HG03432 (cell line): ENCODE data around the gene EPHB1.

Experiments used
- ATAC-seq: cut with Tn5 transposase; IDR thresholded peaks from one replicate; pipeline ENCODE4 v1.9.1; 2021; ENCODE audit warnings: mild to moderate bottlenecking, moderate library complexity; ENCODE audit not compliant: unreplicated experiment

Gene EPHB1

GRCh38 chr3:134794950-134795745 is at the start of gene EPHB1:
TSS of gene EPHB1 (plus strand) at chr3:134795260.
- peak; percentile 82 for ATAC-seq

DNA sequence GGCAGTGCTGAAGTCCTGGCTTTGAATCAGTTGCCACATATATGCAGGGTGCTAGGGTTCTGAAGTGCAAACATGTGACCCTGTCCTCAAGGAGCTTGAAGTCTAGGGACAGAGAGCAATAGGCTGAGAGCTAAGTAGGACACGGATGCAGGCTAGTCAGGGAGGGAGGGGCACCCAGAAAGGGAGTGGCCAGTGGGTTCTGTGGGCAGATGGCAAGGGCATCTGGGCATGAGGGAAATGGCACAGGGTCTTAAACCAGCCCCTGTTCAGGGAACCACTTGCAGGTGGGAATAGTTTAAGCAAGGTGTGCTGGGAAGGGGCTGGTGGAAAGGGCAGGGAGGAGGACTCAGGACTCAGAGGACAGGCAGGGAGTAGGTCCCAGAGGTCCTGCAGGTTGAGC is 46.4 kb upstream of the EPHB1 start:
- no peak for ATAC-seq

DNA sequence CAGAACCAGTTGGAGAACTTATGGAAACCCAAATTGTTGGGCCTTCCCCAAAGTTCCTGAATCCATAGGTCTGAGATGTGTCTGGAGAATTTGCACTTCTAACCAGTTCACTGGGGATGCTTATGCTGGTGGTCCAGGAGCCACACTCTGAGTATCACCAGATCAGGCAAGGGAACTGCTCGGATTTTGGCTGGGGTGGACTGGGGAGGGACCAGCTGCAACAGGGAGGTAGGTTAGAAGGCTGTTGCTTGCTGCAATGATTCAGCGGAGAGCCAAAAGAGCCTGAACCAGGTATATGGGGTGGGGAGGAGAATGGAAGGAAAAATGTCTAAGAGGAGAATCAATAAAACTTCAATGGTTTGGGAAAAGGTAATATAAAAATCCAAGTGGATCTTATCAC is 45.9 kb upstream of the EPHB1 start:
- ATAC-seq = no peak

DNA sequence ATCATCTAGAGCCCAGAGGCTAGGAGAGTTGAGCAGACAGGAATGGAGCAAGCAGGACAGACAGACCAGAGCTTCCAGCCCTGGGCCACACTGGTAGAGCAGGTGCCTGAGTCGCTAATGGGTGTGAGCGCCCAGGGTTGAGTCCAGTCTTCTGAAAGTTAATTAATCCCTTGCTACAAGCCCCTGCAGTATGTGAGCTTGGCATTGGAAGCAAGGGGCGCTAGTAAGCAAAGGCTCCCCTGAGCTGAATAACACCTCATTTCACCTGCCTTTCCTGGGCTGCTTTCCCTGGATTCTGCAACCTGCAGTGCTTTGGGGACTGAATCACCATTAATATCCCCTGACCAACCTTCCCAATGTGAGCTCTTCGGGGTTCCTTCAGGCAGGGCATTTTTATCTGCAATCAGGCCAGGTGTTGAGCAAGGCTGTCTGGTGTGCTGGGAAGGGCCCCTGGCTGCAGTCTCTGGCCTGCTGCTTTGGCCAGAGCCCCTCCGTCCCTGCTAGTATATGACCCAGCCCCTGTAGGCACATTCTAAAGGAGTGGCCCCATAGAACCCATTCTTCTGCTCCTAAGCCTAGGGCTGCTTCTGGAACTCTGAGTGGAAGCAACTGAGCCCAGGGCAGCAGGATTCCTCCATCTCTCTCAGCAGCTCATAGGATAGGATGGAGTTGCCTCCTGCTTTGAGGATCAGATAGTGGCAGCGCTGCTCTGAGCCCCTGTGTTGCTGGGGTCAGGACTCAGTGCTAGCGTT is 45.1 kb upstream of the EPHB1 start:
- no peak for ATAC-seq

GRCh38 chr3:134751831-134752230 is 43.2 kb upstream of the EPHB1 start:
- no peak for ATAC-seq

DNA sequence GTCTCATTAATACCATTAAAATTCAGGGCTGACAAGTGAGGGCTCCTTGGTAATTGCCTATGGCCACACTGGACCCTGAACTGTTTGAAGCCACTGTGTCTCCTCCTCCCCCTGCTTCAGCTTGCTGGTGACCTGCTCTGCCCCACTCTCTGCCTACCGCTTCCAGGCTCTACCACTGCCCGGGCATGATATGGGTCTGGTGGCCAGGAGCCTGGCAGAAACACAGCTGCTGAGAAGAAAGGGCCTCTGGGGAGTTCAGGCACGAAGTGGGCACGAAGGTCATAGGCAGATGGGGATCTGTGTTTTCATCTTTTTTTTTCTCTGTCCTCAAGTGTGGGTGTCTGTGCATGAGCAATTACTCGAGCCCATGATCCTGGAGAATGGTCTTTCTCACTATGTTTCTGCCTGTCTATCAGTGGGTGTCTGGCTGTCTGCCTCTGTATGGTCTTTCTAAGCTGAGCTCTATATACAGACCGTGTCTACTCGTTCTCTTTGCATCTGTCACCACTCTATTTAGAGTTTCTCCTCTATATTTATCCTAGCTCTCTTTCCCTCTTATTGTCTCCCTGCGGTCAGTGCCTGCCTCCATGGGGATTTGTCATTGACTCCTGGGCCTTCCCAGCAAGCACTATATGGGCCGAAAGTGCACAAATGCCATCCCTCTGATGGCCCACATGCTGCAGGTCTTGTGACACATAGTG is 42.1 kb upstream of the EPHB1 start:
- ATAC-seq = no peak

DNA sequence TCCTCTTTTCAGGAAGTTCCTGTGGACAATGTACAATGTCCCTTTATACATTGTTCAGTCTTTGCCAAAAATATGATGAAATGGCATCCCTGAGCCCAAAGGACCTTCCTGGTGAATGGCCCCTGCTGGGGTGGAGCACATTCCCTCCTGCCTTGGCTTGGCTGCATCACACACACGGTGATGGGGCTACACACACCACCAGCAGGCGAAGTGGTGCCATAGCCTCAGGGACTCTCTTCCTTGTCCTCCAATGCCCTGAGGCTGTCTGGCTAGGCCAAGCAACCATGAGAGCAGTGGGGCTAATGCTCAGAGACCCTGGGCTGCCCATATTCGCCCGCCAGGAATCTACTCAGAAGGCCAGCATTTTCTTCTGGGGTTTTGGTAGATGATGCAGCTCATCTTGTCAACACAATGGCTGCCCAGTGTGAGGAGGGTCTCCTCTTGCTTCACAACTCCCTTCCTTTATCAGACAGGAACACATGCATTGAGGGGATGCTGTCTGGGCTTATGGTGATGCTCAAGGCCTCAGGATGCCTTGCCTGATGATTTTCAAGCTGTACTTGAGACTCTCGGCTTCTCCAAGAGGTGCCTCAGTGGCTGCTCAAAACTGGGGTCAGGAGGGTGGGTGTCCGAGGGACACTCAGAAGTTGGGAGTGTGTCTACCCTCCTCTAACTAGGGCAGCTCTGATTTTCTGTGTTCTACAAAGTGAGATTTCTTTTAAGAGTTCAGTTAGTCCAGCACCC is 40.9 kb upstream of the EPHB1 start:
- no peak for ATAC-seq

DNA sequence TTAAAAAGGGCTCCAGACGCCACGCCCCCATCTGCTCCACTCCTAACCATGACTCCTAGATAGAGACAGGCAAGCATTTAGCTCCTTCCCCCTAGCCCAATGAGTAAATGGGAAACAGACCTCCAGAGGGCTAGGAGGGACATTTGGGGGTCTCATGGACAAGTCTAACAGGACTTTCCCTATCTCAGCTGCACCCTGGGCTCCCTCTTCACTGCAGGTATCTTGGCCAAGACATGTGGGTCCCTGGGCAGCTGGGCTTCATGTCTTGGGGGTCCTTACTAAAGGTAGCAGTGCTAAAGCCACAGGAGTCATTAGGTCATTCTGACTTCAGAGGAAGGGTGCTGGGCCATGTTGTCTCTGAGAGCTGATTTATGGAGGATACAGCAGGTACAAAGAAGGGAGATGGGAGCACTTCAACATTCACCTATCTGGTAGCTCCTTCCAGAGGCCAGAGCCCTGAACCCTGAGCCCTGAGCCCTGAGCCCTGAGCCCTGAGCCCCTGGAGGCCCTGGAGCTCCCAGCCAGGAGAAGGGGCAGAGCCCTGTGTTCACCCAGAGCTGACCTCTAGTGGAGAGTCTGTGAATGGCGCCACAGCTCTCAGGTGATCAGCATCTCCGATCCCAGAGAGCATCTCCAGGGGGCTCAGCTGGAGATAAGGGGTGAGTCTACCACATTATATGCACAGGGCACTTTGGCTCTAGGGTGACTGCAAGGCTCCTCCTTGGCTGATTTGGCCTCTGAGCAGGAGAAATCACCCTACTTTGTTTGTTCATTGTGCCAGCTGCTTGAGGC is 40.1 kb upstream of the EPHB1 start:
- ATAC-seq = peak; percentile 72

DNA sequence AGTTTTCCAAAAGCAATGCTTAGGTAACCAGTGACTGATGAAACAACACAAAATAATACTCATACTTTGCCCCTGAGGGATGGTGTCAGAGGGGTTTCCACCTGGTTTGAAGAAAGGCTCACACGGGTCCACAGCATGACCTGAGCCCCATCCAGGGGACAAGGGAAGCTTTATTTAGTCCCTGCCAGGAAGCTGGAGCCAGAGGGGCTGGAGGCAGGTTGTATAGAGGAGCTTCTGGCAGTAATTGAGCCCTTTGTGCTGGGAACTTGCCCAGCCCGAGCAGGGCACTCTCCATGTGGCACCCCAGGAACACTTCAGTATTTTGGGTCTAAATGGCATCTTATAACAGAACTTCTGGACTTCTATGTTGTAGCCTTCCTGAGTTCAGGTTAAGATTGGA is 39.2 kb upstream of the EPHB1 start:
- no peak for ATAC-seq

- no peak for ATAC-seq
Measured at GRCh38 chr3:134757549-134758069, 37.5 kb upstream of the EPHB1 start.

DNA sequence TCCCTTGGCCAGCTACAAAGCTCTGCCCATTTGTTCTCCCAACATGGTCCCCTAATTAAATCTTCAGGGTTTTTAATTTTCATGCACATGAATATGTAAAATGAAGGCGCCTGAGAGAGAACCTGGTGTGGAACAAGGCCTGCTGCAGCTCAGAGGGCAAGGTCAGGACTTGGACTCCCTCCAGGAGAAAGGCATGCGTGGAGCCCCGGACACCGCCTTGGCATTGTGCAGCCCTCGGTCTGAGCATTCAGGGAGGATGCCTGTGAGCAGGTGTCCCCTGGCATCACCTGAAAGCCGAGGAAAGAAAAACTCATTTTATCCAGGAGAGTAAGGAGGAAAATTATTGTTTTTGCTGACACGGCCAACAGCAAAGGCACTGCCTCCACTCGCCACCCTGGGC is 33.8 kb upstream of the EPHB1 start:
- no peak for ATAC-seq

- no peak for ATAC-seq
Measured at GRCh38 chr3:134762016-134762415, 33.0 kb upstream of the EPHB1 start.

- no peak for ATAC-seq
Measured at GRCh38 chr3:134765468-134765867, 29.6 kb upstream of the EPHB1 start.

DNA sequence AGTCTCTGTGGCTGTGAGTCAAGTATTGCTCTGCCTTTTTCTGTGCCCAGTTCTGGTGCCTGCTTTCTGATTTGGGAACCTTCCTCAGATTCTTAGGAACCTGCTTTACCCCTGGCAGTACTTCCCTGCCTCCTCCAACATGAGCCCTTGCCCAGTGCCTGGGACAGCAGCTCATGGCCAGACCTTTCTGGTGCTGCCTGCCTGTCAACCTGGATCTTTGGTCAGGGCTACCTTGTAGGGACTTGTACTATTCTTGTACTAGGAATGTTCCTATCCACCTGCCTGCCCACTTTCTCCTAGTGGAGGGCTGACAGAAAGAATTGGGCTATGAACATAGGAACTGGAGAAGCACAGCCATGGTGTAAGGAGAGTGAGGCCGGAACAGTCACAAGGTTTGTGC is 28.8 kb upstream of the EPHB1 start:
- no peak for ATAC-seq

GRCh38 chr3:134768116-134768515 is 26.9 kb upstream of the EPHB1 start:
- ATAC-seq = no peak

GRCh38 chr3:134768837-134769236 is 26.2 kb upstream of the EPHB1 start:
- no peak for ATAC-seq

DNA sequence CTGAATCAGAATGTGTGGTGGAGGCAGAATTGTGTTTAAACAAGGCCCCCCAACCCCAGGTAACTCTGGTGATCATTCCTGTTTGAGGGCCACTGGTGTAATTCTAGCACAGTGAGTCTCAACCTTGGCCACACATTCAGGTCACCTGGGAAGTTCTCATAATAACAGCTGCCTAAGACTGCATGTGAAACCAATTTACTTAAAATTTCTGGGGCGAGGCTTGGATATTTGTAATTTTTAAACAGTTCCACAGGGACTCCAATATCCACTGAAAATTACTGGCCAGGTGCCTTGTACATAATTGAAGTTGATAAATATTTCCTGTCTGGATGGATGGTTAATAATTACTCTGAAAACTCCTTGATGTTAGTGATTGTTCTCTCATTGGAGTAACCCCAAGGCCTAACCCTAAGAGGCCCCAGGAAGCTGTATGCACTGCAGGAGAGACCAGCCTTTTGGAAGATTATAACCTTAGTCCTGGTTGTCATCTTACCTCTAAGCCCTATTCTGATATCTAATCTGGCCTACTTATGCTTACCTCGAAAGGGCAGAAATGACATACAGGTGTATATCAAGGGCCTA is 25.7 kb upstream of the EPHB1 start:
- ATAC-seq = no peak

- ATAC-seq = no peak
Measured at GRCh38 chr3:134772011-134772410, 23.0 kb upstream of the EPHB1 start.

DNA sequence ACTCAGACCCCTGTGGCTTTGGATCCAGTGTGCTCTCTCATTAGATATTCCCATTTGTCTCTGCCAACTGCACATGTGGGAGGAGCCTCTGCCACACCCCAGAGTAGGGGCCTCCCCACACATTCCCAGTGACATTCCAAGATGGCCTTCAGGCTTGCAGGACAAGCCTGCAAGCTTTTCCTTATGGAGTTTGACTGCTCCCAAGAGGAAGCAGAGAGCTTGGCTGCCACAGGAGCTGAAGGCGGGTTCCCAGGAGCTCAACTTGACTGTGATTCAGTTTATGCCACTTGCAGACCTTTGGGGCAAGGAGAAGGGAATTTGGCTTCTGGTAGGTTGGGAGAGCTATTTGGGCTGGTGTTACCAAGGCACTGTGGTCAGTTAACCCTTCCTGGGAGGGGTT is 22.5 kb upstream of the EPHB1 start:
- ATAC-seq = no peak

DNA sequence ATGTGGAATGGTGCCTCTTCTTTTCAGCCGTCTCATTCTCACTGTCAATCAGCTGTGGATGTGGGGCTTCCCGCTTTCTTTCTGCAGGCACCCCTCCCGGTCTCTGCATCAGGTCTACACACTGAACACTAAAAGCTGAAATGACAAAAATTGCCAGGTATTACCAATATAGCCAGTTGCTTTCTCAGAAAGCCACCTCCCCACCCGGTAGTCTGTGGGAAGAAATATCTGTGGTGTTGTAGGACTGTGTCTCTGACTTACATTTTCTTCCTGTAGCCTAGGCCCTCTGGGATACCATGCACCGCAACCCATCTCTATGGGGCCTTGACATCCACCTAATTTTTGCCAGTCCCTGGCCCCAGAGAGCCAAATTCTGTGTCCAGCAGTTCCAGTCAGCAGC is 19.2 kb upstream of the EPHB1 start:
- no peak for ATAC-seq
